Superior temporal gyrus (tissue), 1 donor: ENCODE measurements around the gene C19orf47.

Experiments
- DNase-seq: peaks from one replicate; pipeline ENCODE4 v3.0.0-alpha.2; 2016; ENCODE audit errors: extremely low spot score

C19orf47 gene

DNA sequence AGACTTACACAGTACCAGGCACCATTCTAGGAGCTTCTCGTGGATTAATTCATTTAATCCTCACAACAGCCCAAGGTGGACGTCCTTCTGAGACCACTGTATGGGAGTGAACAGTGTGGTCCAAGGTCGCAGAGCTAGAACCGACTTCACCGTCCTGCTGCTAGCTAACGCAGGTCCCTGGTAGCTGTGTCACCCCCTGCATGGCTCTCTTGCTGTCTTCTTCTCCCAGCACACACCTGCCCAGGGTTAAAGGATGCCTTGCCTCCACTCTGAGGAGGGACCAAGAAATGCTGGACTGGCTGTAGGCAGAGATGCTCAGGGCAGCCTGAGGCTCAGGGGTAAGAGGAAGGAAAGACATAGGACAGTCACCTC, 66.0 kb downstream of the C19orf47 start:
- no peak for DNase-seq

DNA sequence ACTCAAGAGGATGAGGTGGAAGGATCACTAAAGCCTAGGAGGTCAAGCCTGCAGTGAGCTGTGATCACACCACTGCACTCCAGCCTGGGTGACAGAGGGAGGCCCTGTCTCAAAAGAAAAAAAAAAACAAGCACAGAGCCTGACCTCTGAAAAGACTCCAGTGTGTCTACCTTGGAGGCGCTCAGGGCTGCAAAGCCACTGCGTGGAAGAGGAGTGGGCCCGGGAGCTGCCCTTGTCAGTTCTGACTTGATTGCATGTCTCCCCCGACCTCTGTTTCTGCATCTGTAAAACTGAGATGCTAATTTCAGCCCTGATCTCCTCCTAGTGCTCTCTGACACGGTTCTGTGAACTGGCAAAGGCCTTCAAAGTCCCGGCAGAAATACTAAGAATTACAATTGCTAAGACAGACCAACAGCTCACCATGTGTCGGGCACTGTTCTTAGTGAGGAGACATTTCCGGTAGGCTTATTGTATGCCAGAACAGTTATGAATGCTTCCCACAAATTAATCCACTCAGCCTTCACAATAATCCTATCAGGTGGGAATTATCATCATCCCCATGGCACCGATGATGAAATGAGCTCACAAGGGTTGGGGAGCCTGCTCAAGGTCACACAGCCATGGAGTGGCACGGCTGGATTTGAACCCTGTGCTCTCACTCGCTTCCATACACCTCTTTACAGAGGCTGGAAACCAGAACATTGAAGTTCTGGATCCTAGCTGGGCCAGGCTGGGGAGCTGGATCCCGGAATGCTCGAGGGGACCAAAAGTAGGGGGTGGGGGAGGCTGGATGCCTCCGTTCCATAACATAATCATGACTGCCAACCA, 66.6 kb downstream of the C19orf47 start:
- no peak for DNase-seq

GRCh38 chr19:40280608-40281221, 67.5 kb downstream of the C19orf47 start:
- no peak for DNase-seq

GRCh38 chr19:40279761-40280607, 68.2 kb downstream of the C19orf47 start:
- no peak for DNase-seq

GRCh38 chr19:40279120-40279551, 69.1 kb downstream of the C19orf47 start:
- DNase-seq: no peak

DNA sequence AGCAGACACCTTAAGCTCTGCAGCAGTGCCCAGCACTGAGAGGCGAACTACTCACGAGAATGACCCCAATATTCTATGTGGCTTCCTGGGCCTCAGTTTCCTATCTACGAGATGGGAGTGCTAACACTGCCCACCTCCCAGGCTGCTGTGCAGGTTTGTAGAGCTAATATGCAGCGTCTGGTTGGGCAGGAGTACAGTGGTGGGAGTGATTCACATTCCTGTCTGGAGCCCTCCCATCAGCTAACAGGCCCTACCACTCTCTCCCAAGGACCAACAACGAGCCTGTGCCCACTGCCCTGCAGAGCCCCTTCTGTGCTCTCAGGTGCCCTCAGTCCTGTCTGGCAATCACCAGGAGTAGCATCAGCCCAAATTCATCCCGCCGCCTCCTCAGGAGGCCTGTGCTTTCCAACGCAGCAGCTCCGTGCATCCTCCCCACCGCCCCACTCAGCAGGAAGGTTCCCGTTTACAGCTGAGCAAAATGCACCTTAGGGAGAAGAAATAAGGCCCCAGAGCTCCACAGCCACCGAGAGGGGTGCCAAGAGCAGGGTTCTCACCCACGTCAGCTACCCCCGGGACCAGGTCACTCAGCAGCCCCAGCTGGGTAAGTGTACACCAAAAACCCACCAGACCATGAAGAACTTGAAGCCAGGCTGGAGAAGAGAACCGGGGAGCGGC, 69.7 kb downstream of the C19orf47 start:
- DNase-seq: no peak

GRCh38 chr19:40277356-40278059, 70.7 kb downstream of the C19orf47 start:
- DNase-seq: no peak

DNA sequence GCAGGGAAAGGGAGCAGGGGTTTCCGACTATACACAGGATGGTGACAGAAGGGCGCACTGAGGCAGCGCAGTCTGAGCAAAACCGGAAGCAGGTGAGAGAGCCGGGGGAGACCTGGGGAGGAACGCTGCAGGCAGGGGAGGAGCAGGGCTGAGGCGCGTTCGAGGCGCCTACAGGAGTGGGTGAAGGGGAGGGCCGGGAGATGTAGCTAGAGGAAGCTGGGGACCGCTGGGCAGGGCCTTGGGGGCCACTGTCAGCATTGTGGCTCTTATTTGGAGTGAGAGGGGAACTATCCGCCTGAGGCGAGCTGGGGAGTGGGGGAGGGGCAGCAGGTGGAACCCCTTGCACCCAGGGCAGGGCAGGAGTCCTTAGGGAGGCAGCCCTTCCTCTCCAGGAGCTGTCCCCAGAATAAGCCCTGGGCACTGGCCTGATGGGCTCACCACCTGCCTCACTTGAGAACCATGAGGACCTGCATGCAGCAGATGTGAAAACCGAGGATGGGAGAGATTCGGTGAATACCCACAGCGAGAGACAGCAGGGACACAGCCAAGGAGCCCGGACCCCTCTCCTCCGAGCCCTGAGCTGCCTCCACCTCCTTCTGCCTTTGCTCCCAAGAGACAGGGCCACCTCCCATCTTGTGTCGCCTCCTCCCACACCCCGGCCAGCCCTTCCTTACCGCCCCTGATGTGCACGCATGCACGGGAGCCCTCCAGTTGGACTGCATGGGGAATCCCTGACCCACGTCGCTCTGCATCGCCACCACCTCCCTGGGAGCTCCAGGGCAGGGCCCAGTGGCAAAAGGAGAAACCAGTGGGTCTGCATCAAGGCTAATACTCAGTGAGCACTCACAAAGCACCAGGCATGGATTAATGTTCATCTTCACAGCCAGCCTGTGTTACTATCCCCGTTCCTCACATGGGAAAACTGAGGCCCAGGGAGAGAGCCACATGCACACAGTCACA, 73.3 kb downstream of the C19orf47 start:
- no peak for DNase-seq

- DNase-seq: no peak
These were observed 74.5 kb downstream of the C19orf47 start for GRCh38 chr19:40273469-40274360.

GRCh38 chr19:40272261-40272660, 75.9 kb downstream of the C19orf47 start:
- DNase-seq: no peak

DNA sequence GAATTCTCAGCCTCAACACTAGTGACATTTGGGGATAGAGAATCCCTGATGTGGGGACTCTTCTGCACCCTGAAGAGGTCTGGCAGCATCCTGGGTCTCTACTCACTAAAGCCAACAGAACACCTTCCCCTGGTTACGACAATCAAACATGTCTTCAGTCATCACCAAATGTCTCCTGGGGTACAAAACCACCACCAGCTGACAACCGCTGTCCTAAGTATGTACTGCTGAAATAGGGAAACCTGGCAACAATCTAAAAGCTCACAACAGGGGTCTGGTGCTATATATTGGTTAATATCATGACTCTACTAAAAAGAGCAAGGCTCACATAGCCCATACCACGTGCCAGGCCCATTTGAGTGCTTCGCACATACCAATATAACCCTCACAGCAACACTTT, 76.5 kb downstream of the C19orf47 start:
- DNase-seq: no peak

DNA sequence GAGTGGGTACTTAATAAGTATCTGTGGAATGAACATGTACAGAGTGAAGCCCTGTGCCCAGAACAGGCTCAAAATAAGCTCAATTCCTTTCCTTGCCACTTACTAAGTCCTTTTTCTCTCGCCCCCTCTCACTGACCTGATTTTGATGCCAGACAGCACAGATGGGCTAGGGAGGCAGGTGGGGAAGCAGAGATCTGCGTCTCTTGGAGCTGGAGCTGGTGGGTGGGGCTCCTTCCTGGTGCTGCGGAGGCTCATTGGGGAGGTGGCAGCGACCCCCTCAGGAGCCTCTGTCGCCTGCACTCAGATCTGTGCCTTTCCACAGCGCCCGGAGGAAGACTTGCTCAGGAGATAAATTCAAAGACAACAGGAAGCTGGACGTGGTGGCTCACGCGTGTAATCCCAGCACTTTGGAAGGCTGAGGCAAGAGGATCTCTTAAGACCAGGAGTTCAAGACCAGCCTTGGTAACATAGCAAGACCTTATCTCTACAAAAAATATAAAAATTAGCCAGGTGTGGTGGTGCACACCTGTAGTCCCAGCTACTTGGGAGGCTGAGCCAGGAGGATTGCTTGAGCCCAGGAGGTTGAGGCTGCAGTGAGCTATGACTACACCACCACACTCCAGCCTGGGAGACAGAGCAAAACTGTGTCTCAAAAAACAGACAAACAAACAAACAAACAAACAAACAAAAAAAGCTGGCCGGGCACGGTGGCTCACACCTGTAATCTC, 77.7 kb downstream of the C19orf47 start:
- peak; percentile 45 for DNase-seq
